HG02981 (cell line): Measurements from ENCODE around the gene SCARF1.

Source experiments
- ATAC-seq: cut with Tn5 transposase; IDR thresholded peaks from one replicate; pipeline ENCODE4 v1.9.1; 2021; ENCODE audit warnings: mild to moderate bottlenecking, moderate library complexity; ENCODE audit not compliant: unreplicated experiment

Gene SCARF1

GRCh38 chr17:1601571-1601970 is 44.0 kb downstream of the SCARF1 start:
- no peak for ATAC-seq

- ATAC-seq: no peak
Observed at GRCh38 chr17:1598399-1599095, 47.0 kb downstream of the SCARF1 start.

DNA sequence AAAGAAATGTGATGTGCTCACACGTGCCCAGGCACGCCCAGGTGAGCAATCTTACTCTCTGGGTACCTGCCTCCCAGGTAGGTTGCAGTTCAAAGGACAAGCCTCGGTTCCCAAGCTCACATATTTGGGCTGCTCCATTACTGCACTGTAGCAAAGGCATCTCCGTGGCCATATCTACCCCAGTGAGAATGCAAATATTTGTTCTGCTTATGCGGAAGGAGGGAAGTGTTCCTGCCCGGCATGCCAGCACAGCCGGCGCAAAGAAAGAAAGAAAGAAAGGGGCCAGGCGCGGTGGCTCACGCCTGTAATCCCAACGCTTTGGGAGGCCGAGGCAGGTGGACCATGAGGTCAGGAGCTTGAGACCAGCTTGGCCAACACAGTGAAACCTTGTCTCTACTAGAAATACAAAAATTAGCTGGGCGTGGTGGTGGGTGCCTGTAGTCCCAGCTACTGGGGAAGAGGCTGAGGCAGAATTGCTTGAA is 47.6 kb downstream of the SCARF1 start:
- no peak for ATAC-seq

- no peak for ATAC-seq
Observed at GRCh38 chr17:1593630-1593931, 52.0 kb downstream of the SCARF1 start.

GRCh38 chr17:1592751-1593629 is 52.5 kb downstream of the SCARF1 start:
- peak; percentile 69 for ATAC-seq

GRCh38 chr17:1591474-1592090 is 54.0 kb downstream of the SCARF1 start:
- ATAC-seq: no peak

DNA sequence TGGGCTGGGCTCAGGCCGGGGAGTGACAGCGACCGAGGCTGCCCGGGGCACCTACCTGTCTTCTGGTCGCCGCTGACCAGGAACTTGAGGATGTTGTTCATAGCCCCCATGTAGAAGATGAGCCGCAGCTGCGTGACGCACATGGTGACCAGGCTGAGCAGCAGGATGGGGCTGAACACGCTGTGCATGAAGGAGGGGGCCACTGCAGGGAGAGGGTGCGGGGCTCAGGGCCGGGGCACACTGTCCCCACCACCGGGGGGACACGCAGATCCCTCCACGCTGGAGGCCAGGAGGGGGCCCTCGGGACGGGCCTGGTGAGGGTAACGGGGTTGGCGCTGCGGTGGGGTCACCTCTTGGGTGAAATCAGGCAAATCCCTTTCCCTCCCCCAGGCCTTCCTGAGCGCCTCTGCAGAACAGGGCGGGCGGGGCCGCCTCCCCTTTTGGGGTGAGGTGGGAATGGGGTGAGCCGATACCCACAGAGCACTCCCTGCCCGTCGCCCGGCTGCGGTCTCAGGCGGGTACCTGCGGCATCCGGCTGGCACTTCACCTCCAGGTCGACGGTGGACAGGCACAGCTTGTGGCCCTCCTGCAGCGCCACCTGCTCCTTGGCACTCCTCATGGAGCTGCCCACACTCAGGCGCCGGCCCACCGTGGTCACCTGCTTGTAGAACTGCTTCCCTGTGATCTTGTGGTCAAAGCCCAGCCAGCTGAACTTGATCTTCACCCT is 54.6 kb downstream of the SCARF1 start:
- ATAC-seq: no peak

- ATAC-seq: no peak
Observed at GRCh38 chr17:1590029-1590746, 55.3 kb downstream of the SCARF1 start.

GRCh38 chr17:1588821-1589585 is 56.5 kb downstream of the SCARF1 start:
- no peak for ATAC-seq

DNA sequence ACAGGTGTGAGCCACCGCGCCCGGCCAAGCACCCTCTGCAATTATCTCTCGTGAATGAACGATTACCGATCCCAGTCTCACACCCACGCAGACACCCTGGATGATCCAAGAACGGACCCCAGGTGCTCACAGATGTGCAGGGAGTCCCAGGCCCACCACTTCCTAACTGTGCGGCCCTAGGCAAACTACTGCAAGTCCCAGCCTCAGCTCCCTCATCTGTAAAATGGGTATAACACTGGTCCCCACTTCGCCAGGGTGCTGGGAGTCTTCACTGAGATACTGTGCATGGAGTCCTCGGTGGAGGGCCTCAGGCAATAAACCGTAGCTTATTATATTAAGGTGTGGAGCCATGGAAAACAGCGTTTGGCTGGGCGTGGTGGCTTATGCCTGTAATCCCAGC is 61.4 kb downstream of the SCARF1 start:
- ATAC-seq: no peak
